H1 (cell line): ENCODE results near the gene PPP1R12B. TPM values are rescaled to one million over a fixed set of nuclear protein-coding genes. Genes with fewer than 3 reads are reported as not detected.

Experiments used
- CTCF ChIA-PET: fragments of 300-600 bp; sonication (Branson Sonifier 250); formaldehyde crosslinking; loops from one replicate; lab custom pipeline; 2021; ENCODE audit not compliant: partially characterized antibody; lab: Charles Lee
- POLR2A ChIA-PET: fragments of 300-600 bp; sonication (Branson Sonifier 250); formaldehyde crosslinking; loops from one replicate; lab custom pipeline; 2021; ENCODE audit warnings: inconsistent platforms; ENCODE audit not compliant: partially characterized antibody; lab: Charles Lee
- DNase-seq, 2 experiments: peaks; one replicate each; pipeline versions ENCODE4 v3.0.0 to v3.0.0-alpha.2; 2010 to 2022; ENCODE audit warnings: low spot score in 2 of 2, low read depth in 1 of 2, mixed read lengths in 1 of 2
- FAIRE-seq: peaks from 2 replicates; lab custom pipeline; 2011; peaks lifted over from hg19 to GRCh38; lab: Jason Lieb, UNC
- H2AFZ ChIP-seq: 2 replicates; pipeline ENCODE4 v1.8.1; 2012; ENCODE audit warnings: low read length, inconsistent platforms
- H2AK5ac ChIP-seq: 2 replicates; pipeline ENCODE4 v1.6.1; 2013; ENCODE audit warnings: low read depth, low read length
- H2BK120ac ChIP-seq: replicated peaks from 2 replicates; pipeline ENCODE3; 2013; ENCODE audit warnings: low read depth, low read length, inconsistent platforms
- H2BK12ac ChIP-seq: 2 replicates; pipeline ENCODE4 v1.6.1; 2013; ENCODE audit warnings: low read depth, low read length
- H2BK15ac ChIP-seq: 2 replicates; pipeline ENCODE4 v1.6.1; 2013; ENCODE audit warnings: low read length
- H2BK20ac ChIP-seq: 2 replicates; pipeline ENCODE4 v1.6.1; 2013; ENCODE audit warnings: low read length
- H2BK5ac ChIP-seq: 2 replicates; pipeline ENCODE4 v1.6.1; 2013; ENCODE audit warnings: low read depth, low read length
- H3K14ac ChIP-seq: 2 replicates; pipeline ENCODE4 v1.6.1; 2013; ENCODE audit warnings: inconsistent platforms; ENCODE audit not compliant: insufficient read length
- H3K18ac ChIP-seq: 2 replicates; pipeline ENCODE4 v1.6.1; 2013; ENCODE audit warnings: low read length; ENCODE audit errors: extremely low read depth
- H3K23ac ChIP-seq: 2 replicates; pipeline ENCODE4 v1.6.1; 2013; ENCODE audit warnings: inconsistent platforms; ENCODE audit not compliant: insufficient read length
- H3K23me2 ChIP-seq: 2 replicates; pipeline ENCODE4 v1.6.1; 2013; ENCODE audit warnings: low read depth, low read length
- H3K27ac ChIP-seq: 2 replicates; pipeline ENCODE4 v1.6.1; 2011; ENCODE audit warnings: low read depth, low read length, inconsistent platforms
- H3K27me3 ChIP-seq, 4 experiments: replicated peaks in 1 of 4; 1 replicate in 1 of 4; 2 replicates in 3 of 4; pipeline versions ENCODE4 v1.6.1 to v1.8.1; 2011 to 2013; ENCODE audit warnings: low read length in 3 of 4, mild to moderate bottlenecking in 3 of 4, inconsistent platforms in 2 of 4, mixed read lengths in 2 of 4, moderate library complexity in 1 of 4; ENCODE audit not compliant: control insufficient read depth in 3 of 4, insufficient read depth in 3 of 4; ENCODE audit errors: extremely low read depth in 1 of 4
- H3K36me3 ChIP-seq, 4 experiments: 2 replicates each; pipeline versions ENCODE4 v1.6.1 to v1.8.1; 2011 to 2013; ENCODE audit warnings: mild to moderate bottlenecking in 4 of 4, low read length in 3 of 4, moderate library complexity in 2 of 4, control low read depth in 1 of 4, inconsistent platforms in 1 of 4; ENCODE audit not compliant: insufficient read depth in 4 of 4, control insufficient read depth in 2 of 4
- H3K4ac ChIP-seq: replicated peaks from 2 replicates; pipeline ENCODE3; 2013; ENCODE audit warnings: low read length, low read depth, mixed read lengths, inconsistent platforms; ENCODE audit not compliant: insufficient read length
- H3K4me1 ChIP-seq, 4 experiments: replicated peaks in 1 of 4; 1 replicate in 1 of 4; 2 replicates in 3 of 4; pipeline versions ENCODE4 v1.6.1 to v1.8.1; 2011 to 2013; ENCODE audit warnings: low read length in 3 of 4, inconsistent platforms in 2 of 4, mixed read lengths in 1 of 4; ENCODE audit not compliant: insufficient read depth in 4 of 4, control insufficient read depth in 3 of 4
- H3K4me2 ChIP-seq, 2 experiments: 2 replicates each; pipeline versions ENCODE4 v1.6.1 to v1.8.1; 2011 to 2013; ENCODE audit warnings: low read depth in 2 of 2, low read length in 2 of 2, control low read depth in 1 of 2, inconsistent platforms in 1 of 2, mild to moderate bottlenecking in 1 of 2; ENCODE audit not compliant: insufficient read depth in 1 of 2
- H3K4me3 ChIP-seq, 4 experiments: fragments of 200-600, 300-600 bp in 1 of 4; sonication (generic), shearing (Covaris generic), sonication (Bioruptor Twin) in 1 of 4; 2 replicates each; pipeline versions ENCODE4 v1.5.1 to v1.8.1; 2011 to 2016; ENCODE audit warnings: low read length in 4 of 4, low read depth in 3 of 4, control low read depth in 2 of 4, inconsistent platforms in 2 of 4, mild to moderate bottlenecking in 2 of 4, mixed read lengths in 1 of 4, moderate library complexity in 1 of 4; ENCODE audit not compliant: insufficient read depth in 2 of 4; ENCODE audit errors: extremely low read depth in 1 of 4
- H3K56ac ChIP-seq: replicated peaks from 2 replicates; pipeline ENCODE3; 2013; ENCODE audit warnings: low read depth, mild to moderate bottlenecking, mixed read lengths, low read length, inconsistent platforms; ENCODE audit not compliant: insufficient read length
- H3K79me1 ChIP-seq: 2 replicates; pipeline ENCODE4 v1.6.1; 2013; ENCODE audit warnings: low read depth, low read length, control low read depth
- H3K79me2 ChIP-seq, 2 experiments: 2 replicates each; pipeline versions ENCODE4 v1.6.1 to v1.8.1; 2012 to 2013; ENCODE audit warnings: low read length in 2 of 2, mild to moderate bottlenecking in 2 of 2, inconsistent platforms in 1 of 2; ENCODE audit not compliant: insufficient read depth in 2 of 2, control insufficient read depth in 1 of 2
- H3K9ac ChIP-seq, 4 experiments: replicated peaks in 1 of 4; 1 replicate in 1 of 4; 2 replicates in 3 of 4; pipeline versions ENCODE4 v1.6.1 to v1.8.1; 2011 to 2013; ENCODE audit warnings: low read depth in 3 of 4, low read length in 3 of 4, control low read depth in 2 of 4, mild to moderate bottlenecking in 2 of 4, moderate library complexity in 2 of 4, inconsistent platforms in 1 of 4; ENCODE audit errors: extremely low read depth in 1 of 4
- H3K9me3 ChIP-seq, 2 experiments: 2 replicates each; pipeline versions ENCODE4 v1.6.1 to v1.8.1; 2012 to 2013; ENCODE audit warnings: mild to moderate bottlenecking in 2 of 2, moderate library complexity in 2 of 2, control low read depth in 1 of 2, inconsistent platforms in 1 of 2, low read depth in 1 of 2, low read length in 1 of 2, mixed read lengths in 1 of 2; ENCODE audit not compliant: insufficient read depth in 2 of 2
- H4K20me1 ChIP-seq, 2 experiments: replicated peaks in 1 of 2; 2 replicates each; pipeline versions ENCODE3 to v1.8.1; 2011 to 2013; ENCODE audit warnings: inconsistent platforms in 2 of 2, low read length in 2 of 2, mild to moderate bottlenecking in 1 of 2; ENCODE audit not compliant: insufficient read depth in 2 of 2, control insufficient read depth in 1 of 2
- H4K5ac ChIP-seq: 2 replicates; pipeline ENCODE4 v1.6.1; 2013; ENCODE audit warnings: low read length, low read depth, mixed read lengths, inconsistent platforms; ENCODE audit not compliant: insufficient read length
- H4K8ac ChIP-seq: 2 replicates; pipeline ENCODE4 v1.8.0; 2013; ENCODE audit warnings: mild to moderate bottlenecking, moderate library complexity, low read length, inconsistent platforms; ENCODE audit not compliant: insufficient read depth; ENCODE audit errors: extremely low read depth
- H4K91ac ChIP-seq: replicated peaks from 2 replicates; pipeline ENCODE3; 2013; ENCODE audit warnings: low read length, mixed read lengths, inconsistent platforms; ENCODE audit not compliant: insufficient read length
- CHD1 ChIP-seq: IDR thresholded peaks from 2 replicates; pipeline ENCODE4 v1.6.1; 2012; ENCODE audit warnings: low read depth, low read length, improper control_type of control experiment
- CTBP2 ChIP-seq: IDR thresholded peaks from 2 replicates; pipeline ENCODE4 v1.7.0; 2011; ENCODE audit warnings: borderline replicate concordance, mild to moderate bottlenecking, moderate library complexity, mixed read lengths, low read length; ENCODE audit not compliant: insufficient read depth, insufficient read length
- GABPA ChIP-seq: IDR thresholded peaks from 2 replicates; pipeline ENCODE4 v1.6.1; 2011; ENCODE audit warnings: mild to moderate bottlenecking, low read length, moderate library complexity, borderline replicate concordance; ENCODE audit not compliant: insufficient read depth
- MAX ChIP-seq: IDR thresholded peaks from 2 replicates; pipeline ENCODE4 v1.6.1; 2012; ENCODE audit warnings: inconsistent platforms
- NRF1 ChIP-seq: IDR thresholded peaks from 2 replicates; pipeline ENCODE4 v1.6.1; 2011; ENCODE audit warnings: mild to moderate bottlenecking, low read depth, low read length, improper control_type of control experiment
- POLR2A ChIP-seq, 2 experiments: IDR thresholded peaks; 1 replicate in 1 of 2; 2 replicates in 1 of 2; pipeline ENCODE4 v1.6.1; 2011; ENCODE audit warnings: low read depth in 2 of 2, low read length in 2 of 2, mild to moderate bottlenecking in 2 of 2; ENCODE audit errors: control extremely low read depth in 1 of 2
- RFX5 ChIP-seq: IDR thresholded peaks from 2 replicates; pipeline ENCODE4 v1.6.1; 2011; ENCODE audit warnings: low read depth, low read length, improper control_type of control experiment, borderline replicate concordance
- RNF2 ChIP-seq: fragments of 200-900, 300-1000 bp; sonication (generic); IDR thresholded peaks from 2 replicates; pipeline ENCODE4 v1.7.1; 2016; ENCODE audit warnings: borderline replicate concordance, low read depth, mild to moderate bottlenecking, antibody characterized with exemption, low read length; ENCODE audit not compliant: poor library complexity, severe bottlenecking; ENCODE audit errors: missing control alignments
- USF2 ChIP-seq: IDR thresholded peaks from 2 replicates; pipeline ENCODE4 v1.6.1; 2011; ENCODE audit warnings: low read length, improper control_type of control experiment
- polyA plus RNA-seq, 7 experiments: library from polyadenylated mRNA; depleted of rRNA in 3 of 7; stranded (reverse) in 5 of 7; unstranded in 2 of 7; fragments of >200 nt in 5 of 7; fragments of 200-250 nt in 2 of 7; gene quantifications; 1 replicate in 5 of 7; 2 replicates in 1 of 7; 4 replicates in 1 of 7; pipeline versions ENCODE4 v1.2.1 to v1.2.3, GENCODE V29; 2011 to 2013; ENCODE audit warnings: missing spikeins in 2 of 7, mixed read lengths in 2 of 7
- total RNA-seq: library from RNA; stranded (reverse); fragmentation: NEBNext Ultra II Directional; extraction: Animal tissue kit (Norgen Biotek cat#: 25700); gene quantifications from 2 replicates; pipeline ENCODE4 v1.2.1, GENCODE V29; 2021

PPP1R12B gene
- total and polyA plus RNA-seq, 2 of the 8 experiments (the other 6 are each of a cell fraction or from before 2014, with no cell fraction given) = 7.9 to 18.7 TPM

- Histone ChIP-seq H2BK120ac (no peak overlapping the region), H3K36me3 (no peaks in the 10 kb centered on the region), H3K18ac (no peak overlapping the region), H3K79me1 (no peaks in the 10 kb centered on the region; the same call in 1 of the 2 replicates), H4K20me1 (no peaks in the 10 kb centered on the region), H3K9me3 (no peaks in the 10 kb centered on the region), H2BK5ac (no peak overlapping the region), H3K4me3 (no peak overlapping the region), H3K23ac (no peak overlapping the region), H4K91ac (no peak overlapping the region), H2BK20ac (no peak overlapping the region), H2AK5ac (no peak overlapping the region), H3K4ac (no peak overlapping the region), H3K4me2 (no peak overlapping the region), H3K27ac (no peak overlapping the region), H3K9ac (no peak overlapping the region), H2AFZ (no peak overlapping the region), H3K14ac (no peak overlapping the region), H3K23me2 (no peaks in the 10 kb centered on the region), H3K79me2 (peaks cover 0 to 34% of the 10 kb centered on the region in 2 experiments; a peak in 2 of 4 replicates), H3K4me1 (peaks cover 0 to 1% (median under 1%) of the 10 kb centered on the region in 4 experiments; a peak in 3 of 7 replicates), H2BK12ac (no peak overlapping the region), H3K56ac (no peak overlapping the region), H4K5ac (no peak overlapping the region), H3K27me3 (no peaks in the 10 kb centered on the region), H2BK15ac (no peak overlapping the region), H4K8ac (no peak overlapping the region)
- ChIA-PET CTCF (interaction anchor here (0.6 to 1.3 kb wide), 3 partner anchors 8 to 215 kb away, joined by 3 to 4 read pairs (median 3); no protein-coding TSS in a partner anchor), POLR2A (interaction anchor here (0.9 kb wide), 1 partner anchor 8 kb away, joined by 3 read pairs; the partner anchor contains the start of gene PPP1R12B)
- FAIRE-seq (no peak), DNase-seq (no peak)
- no peak for TF ChIP-seq USF2
- no peak for TF ChIP-seq RNF2
- TF ChIP-seq RFX5 = no peak
- TF ChIP-seq NRF1 = no peak
- TF ChIP-seq CTBP2 = no peak
- TF ChIP-seq GABPA = no peak
- no peak for TF ChIP-seq MAX
- no peak for TF ChIP-seq CHD1
- no peak for TF ChIP-seq POLR2A (IDR thresholded peaks at IDR 0.05; ENCODE audit: control extremely low read depth in 1 of 2, low read depth in 2 of 2, low read length in 2 of 2)
Observed at GRCh38 chr1:202355944-202356553, 7.5 kb downstream of the PPP1R12B start.
